DMS 273 treated with DMSO at 0.1 percent for 48 hours (cell line): ENCODE results near the gene MMP27.

ENCODE experiments used
- DNase-seq: peaks from one replicate; lab custom pipeline; 2025; lab: John Stamatoyannopoulos, UW

The MMP27 gene

GRCh38 chr11:102703826-102704493, 1.6 kb downstream of the MMP27 start:
- no peak for DNase-seq

GRCh38 chr11:102695201-102695600, 10.4 kb downstream of the MMP27 start:
- DNase-seq, result no peak

GRCh38 chr11:102685754-102686153, 19.8 kb downstream of the MMP27 start:
- no peak for DNase-seq

- DNase-seq, result no peak
Observed at GRCh38 chr11:102685338-102685737, 20.2 kb downstream of the MMP27 start.

GRCh38 chr11:102683277-102683676, 22.3 kb downstream of the MMP27 start:
- no peak for DNase-seq

GRCh38 chr11:102680945-102681344, 24.6 kb downstream of the MMP27 start:
- no peak for DNase-seq

GRCh38 chr11:102678022-102678421, 27.5 kb downstream of the MMP27 start:
- DNase-seq, result no peak

- no peak for DNase-seq
Observed at GRCh38 chr11:102676084-102676483, 29.5 kb downstream of the MMP27 start.

GRCh38 chr11:102669664-102670063, 35.9 kb downstream of the MMP27 start:
- DNase-seq, result no peak

GRCh38 chr11:102666331-102666957, 39.1 kb downstream of the MMP27 start:
- DNase-seq, result no peak

- no peak for DNase-seq
Observed at GRCh38 chr11:102664001-102664752, 41.4 kb downstream of the MMP27 start.

- DNase-seq, result no peak
Observed at GRCh38 chr11:102662607-102663006, 43.0 kb downstream of the MMP27 start.

- DNase-seq, result no peak
Observed at GRCh38 chr11:102661040-102661439, 44.5 kb downstream of the MMP27 start.

GRCh38 chr11:102656528-102656927, 49.0 kb downstream of the MMP27 start:
- DNase-seq, result no peak

GRCh38 chr11:102655547-102655946, 50.0 kb downstream of the MMP27 start:
- no peak for DNase-seq

GRCh38 chr11:102654761-102655160, 50.8 kb downstream of the MMP27 start:
- DNase-seq, result no peak

- DNase-seq, result no peak
Observed at GRCh38 chr11:102653744-102654291, 51.8 kb downstream of the MMP27 start.

- DNase-seq, result no peak
Observed at GRCh38 chr11:102647430-102647829, 58.1 kb downstream of the MMP27 start.

GRCh38 chr11:102643941-102644340, 61.6 kb downstream of the MMP27 start:
- no peak for DNase-seq
